PC-3 (cell line): ENCODE data around the gene TGM2.
"Not testable (repeated sequence)": the region's sequence is repeated elsewhere in the genome, so short reads cannot be mapped to it uniquely, and the experiment has no call there.

Experiments
- EZH2 ChIP-seq: fragments of 300-600 bp; sonication (generic); IDR thresholded peaks from one replicate; pipeline ENCODE4 v1.6.1; 2017; ENCODE audit warnings: antibody characterized with exemption, mild to moderate bottlenecking, low read length; ENCODE audit not compliant: unreplicated experiment
- TF ChIP-seq, protein P1 (sequence below): fragments of 300-600 bp; sonication (generic); conservative IDR thresholded peaks from 2 replicates; pipeline ENCODE4 v1.5.1; 2017; ENCODE audit warnings: antibody characterized with exemption, low read depth, mild to moderate bottlenecking, low read length

DNA sequence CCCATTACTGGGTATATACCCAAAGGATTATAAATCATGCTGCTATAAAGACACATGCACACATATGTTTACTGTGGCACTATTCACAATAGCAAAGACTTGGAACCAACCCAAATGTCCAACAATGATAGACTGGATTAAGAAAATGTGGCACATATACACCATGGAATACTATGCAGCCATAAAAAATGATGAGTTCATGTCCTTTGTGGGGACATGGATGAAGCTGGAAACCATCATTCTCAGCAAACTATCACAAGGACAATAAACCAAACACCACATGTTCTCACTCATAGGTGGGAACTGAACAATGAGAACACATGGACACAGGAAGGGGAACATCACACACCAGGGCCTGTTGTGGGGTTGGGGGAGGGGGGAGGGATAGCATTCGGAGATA is 57.7 kb downstream of the TGM2 start:
- TF ChIP-seq, protein P1, sequence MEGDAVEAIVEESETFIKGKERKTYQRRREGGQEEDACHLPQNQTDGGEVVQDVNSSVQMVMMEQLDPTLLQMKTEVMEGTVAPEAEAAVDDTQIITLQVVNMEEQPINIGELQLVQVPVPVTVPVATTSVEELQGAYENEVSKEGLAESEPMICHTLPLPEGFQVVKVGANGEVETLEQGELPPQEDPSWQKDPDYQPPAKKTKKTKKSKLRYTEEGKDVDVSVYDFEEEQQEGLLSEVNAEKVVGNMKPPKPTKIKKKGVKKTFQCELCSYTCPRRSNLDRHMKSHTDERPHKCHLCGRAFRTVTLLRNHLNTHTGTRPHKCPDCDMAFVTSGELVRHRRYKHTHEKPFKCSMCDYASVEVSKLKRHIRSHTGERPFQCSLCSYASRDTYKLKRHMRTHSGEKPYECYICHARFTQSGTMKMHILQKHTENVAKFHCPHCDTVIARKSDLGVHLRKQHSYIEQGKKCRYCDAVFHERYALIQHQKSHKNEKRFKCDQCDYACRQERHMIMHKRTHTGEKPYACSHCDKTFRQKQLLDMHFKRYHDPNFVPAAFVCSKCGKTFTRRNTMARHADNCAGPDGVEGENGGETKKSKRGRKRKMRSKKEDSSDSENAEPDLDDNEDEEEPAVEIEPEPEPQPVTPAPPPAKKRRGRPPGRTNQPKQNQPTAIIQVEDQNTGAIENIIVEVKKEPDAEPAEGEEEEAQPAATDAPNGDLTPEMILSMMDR = not testable (repeated sequence)
- TF ChIP-seq EZH2 = not testable (repeated sequence)
